Activated CD4-positive, CD25-positive, alpha-beta regulatory T cell treated with anti-CD3 and anti-CD28 coated beads, Interleukin-2, amount 50 U/mL, for 16 hours (primary cell): ENCODE measurements around the gene NFU1.
A peak's percentile ranks its signal among the peaks of the same experiment; 100 is the strongest.

ENCODE experiments used
- DNase-seq: peaks from one replicate; pipeline ENCODE4 v3.0.0-alpha.2; 2020; ENCODE audit warnings: low read depth, low spot score

NFU1 gene

DNA sequence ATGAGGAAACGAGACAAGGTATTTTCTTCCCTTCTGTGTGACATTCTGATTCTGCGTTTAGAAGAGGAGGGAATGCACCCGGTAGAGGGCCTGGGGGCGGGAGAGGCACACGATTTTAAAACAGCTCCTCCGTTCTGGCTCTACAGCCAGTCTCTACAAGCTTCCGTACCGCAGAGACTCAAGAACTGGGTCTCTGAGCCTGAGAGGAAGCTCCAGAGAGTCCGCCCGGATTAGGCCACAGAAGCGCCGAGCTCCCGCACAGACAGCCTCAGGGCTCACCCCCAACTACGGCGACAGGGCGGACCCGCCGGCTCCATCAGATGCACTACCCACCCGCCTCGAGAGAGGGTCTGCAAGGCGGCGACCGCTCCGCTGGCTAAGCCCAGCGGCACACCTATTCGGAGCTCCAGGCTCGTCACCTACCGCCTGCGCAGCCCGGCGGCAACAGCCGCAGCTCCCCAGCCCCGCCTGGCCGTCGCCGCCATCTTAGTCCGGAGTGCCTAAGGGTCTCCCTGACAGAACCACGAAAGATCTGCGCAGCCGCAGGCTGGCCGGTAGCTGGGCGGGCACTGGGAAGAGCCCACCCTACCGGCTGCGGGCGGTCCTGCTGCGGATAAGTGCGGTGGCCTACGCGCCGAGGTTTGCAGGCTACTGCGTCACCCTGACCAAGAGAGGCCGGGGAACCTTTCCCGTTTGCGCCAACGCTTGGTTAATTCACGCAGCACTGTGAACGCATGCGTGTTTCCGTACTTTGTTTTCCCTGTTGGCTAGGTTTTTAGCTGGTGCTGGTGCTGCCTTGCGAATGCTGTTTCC is at the start of gene NFU1:
Gene NFU1 (minus strand): TSS at position 498 of the 813 bp plus-strand sequence. CDS start 13 bp downstream, at position 485.
- DNase-seq = peak; percentile 73

DNA sequence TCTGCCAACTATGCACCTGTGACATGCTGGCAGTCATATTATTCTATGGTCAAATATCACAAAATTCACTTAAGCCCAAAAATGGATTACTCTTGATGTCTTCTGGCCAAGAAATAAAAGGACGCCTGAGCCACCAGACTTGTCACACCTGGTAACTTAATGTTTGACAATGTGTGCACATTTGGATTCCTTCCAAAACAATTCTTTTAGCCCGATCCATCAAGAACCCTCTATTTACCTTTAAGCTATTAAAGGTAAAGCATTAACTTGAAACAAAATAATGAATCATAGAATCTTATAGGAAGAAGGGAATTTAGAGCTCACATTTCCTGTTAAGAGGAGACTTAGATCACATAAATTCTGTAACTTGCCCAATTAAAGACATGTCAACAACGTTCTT is 46.5 kb upstream of the NFU1 start:
- DNase-seq = no peak

DNA sequence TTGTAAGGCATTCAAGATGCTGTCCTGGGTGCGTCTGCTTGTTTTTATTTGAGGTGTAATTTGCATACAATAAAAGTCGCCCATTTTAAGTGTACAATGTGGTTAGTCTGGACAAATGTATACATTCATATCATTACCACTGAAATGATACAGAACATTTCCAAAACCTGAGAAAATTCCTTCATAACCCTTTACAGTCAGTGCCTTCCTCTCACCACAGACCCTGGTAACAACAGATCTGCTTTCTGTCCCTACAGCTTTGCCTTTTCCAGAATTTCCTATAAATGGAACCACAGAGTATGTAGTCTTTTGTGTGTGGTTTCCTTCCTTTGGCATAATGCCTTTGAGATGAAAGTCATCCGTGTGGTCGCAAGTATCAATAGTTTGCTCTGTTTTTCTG is 45.8 kb upstream of the NFU1 start:
- DNase-seq = no peak

DNA sequence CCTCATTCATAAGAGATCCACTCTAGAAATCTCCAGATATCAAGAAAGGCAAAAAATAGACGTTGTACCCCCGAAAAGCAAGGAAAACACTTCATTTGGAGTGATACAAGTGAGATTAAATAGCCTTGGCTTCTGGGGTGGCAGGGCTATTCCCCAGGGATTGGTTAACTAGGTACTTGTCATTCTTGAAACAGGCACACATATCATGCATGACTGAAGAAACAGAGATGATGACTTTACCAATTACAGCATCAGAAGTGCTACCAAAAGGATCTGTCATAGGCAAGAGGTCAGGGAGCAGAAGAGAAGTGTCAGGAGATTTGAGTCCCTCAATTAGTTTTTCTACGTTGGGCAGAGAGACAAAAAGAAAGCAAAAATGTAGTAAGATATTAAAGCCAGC is 45.2 kb upstream of the NFU1 start:
- DNase-seq = no peak

DNA sequence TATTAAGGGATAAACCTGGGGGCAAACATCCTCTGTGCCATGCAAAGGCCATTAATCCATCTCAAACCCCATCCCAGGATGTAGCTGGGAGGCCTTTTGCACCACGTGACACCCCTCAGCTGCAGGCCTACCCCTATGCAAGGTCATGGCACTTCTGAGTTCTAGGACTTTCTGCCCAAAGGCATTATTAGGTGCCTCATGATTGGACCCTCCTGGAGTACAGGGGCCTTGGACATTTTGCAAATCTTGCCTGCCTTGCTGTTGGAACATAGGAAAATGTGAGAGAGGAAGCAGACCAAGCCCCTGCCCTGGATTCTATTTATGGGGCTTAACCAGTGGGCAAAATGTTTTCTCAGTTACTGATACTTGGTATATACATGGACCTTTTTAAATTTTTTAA is 44.2 kb upstream of the NFU1 start:
- DNase-seq = no peak

DNA sequence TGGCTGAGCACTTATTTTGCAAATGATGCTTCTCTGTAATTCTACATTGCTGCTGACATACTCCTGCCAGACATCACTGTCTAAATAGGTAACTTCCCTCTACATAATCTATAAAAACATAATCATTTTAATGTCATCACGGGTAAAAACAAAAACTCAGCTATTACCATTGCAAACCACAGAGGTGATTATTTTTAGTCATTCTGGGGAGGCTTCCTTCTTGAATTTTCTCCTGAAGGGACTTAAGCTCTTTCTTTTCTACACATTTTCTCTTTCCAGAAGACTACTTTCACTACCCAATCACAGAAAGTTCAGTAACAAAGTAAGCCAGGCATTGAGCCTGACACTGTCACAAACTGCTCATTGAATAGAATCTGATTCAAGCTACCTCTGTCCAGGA is 40.4 kb upstream of the NFU1 start:
- no peak for DNase-seq

DNA sequence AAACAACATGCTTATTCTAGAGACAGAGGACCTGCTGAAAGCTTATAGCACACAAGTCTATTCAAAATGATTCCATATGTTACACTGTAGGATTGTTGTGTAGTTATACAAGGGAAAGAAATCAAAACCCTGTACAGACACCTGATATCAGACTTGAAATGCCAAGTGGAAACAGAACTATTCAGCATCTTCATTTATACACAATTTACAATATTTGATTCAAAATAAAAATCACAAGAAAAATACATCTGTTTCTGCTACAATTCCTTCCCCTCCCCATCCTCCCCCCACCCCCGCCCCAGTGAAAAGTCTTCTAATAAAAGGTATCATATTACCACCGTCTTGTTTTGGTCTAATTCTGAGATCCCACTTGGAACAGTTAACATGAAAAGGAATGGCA is 37.5 kb upstream of the NFU1 start:
- no peak for DNase-seq

DNA sequence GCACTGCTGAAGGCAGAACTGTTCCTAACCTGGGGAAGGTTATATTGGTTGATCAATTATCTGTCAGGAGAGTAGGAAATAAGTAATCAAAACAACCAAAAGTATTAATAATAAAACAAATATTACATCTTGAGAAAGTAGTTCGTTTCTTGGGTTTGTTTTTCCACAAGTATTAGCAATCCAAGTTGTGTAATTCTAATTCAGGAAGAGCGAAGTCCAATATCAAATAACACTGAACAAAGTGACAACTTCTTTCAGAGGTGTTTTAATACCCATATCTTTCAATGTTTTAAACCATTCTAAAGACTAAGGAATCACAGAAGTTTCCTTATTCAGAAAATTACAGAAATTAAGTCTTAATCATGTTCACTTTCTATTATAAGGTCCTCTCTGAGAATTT is 34.6 kb upstream of the NFU1 start:
- DNase-seq = no peak

DNA sequence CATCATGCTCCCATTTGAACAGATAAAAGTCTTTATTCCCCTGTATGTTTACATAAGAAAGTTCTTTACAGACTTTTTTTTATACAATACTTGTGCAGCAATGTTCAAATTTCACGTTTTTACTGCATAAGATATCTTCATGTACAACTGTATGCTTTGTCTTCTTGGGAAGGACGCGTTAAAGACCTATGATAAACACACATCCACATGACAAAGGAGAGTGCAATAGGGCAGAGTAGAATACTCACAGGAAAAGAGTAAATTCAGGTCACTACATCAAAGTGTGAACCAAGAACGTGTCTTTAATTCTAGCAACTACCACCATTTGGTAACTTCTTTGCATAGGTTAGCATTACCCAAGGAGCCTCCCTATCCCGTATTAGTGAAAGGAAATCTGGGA is 33.7 kb upstream of the NFU1 start:
- DNase-seq = no peak

DNA sequence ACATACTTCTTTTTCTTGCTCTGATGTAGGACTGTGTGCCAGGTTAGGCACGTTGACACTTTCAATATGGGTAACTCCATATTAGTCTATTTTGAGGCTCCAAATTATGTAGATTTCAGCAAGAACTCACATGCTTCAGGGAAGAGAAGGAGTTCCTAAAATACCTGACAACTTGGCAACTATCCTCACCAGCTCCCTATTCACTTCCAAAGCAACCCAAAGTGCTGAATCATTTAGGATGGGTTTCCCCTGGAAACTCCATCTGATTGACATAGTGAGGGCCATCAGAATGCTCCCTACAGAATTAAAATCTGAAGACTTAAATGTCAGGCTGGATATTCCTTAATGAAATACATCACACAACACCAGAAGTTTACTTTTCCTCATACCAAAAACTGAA is 32.5 kb upstream of the NFU1 start:
- no peak for DNase-seq

DNA sequence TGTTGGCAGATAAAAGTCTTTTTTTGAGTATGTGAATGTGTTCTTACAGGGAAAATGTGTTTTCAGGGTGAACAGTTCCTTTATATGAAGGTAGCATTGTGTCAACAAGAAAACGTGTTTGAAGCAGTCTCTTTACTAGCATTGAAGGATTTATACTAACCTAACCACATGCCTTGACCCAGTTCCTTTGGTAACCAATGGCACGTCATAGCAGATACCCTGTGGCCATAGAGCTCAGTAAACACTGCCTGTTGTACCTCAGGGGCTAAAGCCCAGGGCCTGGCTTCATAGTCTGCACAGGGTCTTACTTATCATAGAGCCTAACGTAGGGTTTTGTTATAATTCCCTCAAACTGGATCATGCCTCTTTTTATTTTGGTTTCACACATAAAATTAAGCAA is 32.1 kb upstream of the NFU1 start:
- DNase-seq = no peak

DNA sequence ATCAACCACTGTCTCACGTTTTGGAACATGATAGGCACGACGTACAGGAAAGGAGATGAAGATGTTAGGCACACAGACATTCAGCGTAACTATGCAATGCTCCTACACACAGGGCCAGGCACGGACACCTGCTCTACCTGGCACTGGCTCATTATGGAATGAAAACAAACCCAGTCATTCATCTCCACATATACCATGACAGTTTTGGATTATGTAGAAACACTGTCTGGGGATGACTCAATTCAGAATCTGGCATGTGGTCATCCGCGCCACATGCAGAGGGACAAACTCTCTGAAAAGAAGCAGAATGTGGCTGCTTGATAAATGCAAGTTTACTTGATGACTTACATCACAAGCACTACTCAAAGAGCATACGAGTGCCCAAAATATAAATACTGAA is 29.5 kb upstream of the NFU1 start:
- DNase-seq = no peak

DNA sequence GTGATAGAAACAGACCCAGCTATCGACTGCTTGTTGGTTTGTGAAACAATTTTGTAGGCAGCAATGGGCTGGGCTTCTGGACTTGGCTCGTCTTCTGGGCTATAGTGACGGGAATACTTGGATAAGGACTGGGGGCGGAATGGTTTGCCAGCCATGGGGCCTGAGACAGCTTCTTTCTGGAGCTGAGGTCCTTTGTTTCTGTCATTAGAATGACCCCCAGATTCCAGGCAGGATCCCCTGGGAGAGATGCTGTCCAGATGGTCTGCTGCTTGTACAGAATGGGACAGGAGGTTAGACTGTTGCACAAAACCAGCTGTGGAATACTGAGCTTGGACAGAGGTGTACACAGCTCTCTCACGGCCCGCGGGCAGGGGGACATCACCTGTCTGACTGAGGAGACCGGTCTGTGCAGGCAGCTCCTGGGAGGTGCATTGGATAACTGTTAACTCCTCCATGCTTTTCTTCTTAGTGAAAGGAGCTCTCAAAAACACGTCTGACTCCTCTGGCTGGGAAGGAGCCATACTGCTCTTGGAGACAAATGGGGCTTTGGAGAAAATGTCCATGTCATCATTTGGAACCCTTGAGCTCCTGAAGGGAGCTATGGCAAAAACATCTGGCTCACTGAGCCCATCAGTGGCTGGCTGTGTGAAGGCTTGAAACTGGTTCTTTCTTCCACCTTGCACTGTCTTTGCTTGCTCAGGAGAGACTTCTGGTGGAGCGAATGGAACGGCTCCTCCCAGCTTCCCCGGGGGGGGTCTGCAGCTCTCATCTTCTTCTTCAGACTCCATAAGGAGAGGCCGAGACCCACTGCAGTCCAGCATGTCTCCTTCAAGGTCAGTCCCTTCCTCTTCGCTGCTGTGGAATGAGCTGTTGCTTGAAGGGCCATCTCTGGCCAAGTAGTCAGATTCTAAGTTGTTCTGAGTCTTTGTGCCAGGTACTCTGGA is 28.6 kb upstream of the NFU1 start:
- DNase-seq = no peak

DNA sequence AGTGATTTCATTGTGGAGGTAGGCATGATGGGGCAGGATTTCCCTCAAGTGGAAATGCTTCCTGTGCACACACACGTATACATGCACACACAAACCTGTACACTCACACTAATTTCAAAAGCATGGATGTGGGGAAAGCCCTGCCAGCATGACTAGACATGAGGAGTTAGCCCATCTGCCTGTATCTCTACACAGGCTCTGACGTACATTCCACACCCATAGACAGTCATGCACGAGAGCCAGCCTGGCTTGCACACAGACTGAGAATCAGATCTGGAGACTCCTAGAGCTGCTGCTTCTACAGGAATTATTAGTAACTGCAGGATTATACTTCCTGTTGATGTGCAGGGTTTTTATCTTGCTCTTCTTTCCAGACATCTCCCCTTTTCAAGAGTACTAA is 27.3 kb upstream of the NFU1 start:
- no peak for DNase-seq

DNA sequence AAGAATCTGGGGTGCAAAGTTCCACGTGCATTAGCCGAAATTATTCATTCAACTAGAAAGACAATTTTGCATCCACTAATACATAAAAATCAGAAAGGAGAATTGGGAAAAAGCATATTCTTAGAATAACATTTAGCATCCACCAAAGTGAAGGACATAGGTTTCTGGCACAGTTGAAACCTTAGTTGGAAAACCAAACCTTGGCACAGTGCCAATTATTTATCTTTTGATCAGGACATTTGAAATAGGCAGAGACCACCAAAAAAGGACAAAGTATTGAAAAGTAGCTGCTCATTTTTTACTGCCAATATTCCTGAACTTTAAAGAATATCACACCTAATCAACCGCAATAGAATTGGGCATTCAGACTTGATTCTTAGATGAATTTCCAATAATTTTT is 25.5 kb upstream of the NFU1 start:
- no peak for DNase-seq

DNA sequence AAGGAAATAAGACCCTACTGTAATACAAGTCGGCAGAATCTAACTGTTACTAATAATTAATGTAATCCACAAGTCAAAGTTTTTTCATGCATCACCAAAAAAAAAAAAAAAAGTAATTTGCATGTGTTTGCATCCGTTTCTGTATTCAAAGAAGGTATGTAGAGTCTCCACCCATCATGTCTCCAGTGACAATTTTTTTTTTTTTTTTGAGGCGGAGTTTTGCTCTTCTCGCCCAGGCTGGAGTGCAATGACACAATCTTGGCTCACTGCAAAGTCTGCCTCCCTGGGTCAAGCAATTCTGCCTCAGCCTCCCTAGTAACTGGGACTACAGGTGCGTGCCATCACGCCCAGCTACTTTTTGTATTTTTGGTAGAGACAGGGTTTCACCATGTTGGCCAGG is 24.2 kb upstream of the NFU1 start:
- no peak for DNase-seq

DNA sequence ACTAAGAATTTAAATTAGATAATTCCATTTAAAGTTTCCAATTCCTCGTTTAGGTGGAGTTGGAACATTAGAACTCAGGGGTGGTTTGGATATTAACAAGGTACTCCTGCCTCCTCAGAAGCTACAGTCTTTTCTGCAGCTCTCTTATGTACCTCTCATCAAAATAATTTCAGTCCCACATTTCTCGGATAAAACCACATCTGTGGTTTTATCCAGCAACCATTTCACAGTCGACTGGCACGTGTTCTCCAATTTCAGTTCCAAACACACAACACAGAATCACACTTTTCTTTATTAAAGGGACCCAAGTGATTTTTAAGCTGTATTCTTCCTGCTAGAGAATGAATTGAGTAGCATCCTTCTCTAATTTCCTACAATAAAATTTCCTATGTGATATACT is 22.7 kb upstream of the NFU1 start:
- DNase-seq = no peak

DNA sequence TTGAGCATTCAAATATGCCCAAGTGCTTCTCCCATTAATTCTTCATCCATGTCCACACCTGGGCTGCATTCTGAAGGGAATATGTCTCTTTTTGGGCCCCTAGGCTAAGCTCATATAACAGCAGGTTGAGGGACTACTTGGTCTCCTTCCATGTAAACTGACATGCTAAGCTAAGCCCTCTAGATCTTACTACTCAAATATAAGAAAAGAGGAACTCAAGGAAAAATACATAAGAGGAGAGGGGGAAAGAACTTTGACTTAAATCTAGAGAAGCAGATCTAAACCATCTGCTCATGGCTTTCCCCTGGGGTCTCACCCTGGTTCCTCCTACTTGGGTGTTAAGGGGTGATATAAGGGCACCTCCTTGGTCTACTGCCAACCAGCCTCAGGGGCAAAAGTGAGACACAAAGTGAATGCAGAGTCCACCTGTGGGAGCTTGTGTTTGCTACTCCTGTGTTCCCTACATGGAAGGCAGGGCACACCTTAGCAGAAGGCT is 19.8 kb upstream of the NFU1 start:
- no peak for DNase-seq

DNA sequence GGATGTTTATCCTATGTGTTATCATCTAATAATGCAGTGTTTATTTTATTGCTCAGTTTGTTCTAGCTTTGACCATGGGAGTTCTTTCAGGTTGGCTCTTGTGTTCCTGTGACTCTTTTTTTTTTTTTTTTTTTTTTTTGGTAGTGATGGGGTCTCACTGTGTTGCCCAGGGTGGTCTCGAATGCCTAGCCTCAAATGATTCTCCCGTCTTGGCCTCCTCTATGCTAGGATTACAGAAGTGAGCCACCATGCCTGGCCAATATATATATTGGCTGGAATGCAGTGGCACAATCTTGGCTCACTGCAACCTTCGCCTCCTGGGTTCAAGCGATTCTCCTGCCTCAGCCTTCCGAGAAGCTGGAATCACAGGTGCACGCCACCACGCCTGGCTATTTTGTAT is 18.9 kb upstream of the NFU1 start:
- no peak for DNase-seq

DNA sequence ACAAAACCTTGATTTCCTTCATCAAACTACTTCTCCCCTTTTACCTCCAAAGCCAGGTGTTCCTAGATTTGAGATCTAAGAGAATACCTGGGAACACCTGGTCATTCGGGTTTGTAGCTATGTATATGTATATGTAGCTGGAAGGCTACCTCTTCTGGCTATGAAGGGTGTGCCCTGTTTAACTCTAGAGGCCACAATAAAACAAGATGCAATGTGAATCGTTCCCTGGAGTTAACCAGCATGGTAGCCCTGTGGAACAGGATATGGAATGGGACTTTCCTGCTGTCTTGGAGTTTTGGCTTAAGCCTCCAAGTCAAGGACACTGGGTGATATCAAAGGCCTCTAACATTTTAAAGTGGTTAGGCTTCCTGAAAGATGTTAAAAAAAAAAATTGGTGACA is 17.7 kb upstream of the NFU1 start:
- DNase-seq = no peak

DNA sequence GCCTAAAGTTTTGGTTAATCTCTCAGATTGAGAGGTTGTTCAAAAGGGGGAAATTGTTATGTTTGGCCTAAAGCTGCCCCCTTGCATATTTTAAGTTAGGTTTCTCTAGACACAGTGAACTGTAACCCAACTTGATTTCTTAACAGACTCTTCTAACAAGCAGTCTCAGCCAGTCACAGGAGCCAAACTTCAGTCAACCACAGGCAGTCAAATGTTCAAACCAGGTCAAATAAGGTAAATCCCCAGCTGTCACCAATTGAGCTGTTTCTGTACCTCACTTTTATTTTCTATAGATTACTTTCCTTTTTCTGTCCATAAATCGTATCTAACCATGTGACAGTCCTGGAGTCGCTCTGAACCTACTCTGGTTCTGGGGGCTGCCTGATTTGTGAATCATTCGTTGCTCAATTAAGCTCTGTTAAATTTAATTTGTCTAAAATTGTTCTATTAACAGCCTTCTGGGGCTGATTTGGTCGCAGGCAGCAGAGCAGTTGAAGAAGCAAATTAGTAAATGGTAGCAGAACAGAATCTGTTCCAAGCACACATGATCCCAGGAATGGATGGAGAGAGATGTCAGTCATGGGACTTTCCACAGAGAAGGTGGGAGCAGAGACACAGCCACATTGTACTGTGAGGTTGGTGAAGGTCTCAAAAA is 16.4 kb upstream of the NFU1 start:
- DNase-seq = no peak

DNA sequence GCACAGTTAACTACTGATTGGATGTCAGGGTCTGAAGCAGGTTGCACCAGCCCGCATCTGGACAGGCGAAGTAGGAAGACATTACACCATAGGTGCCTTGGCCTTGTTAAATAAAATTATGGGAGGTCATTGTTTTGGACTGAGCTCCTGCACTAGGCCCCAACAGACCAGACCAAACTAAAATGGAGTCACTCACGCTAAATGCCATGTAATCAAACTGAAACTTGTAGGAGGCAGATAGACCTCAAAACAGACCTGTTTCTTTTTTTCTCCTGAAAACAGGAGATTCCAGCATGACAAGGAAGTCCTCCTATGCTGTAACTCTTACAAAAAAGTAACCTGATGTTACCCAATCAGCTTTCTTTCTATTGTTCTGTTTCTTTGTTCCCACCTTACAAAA is 15.5 kb upstream of the NFU1 start:
- DNase-seq = no peak
